ENCODE results near the gene CCDC188.

Gene CCDC188

DNA sequence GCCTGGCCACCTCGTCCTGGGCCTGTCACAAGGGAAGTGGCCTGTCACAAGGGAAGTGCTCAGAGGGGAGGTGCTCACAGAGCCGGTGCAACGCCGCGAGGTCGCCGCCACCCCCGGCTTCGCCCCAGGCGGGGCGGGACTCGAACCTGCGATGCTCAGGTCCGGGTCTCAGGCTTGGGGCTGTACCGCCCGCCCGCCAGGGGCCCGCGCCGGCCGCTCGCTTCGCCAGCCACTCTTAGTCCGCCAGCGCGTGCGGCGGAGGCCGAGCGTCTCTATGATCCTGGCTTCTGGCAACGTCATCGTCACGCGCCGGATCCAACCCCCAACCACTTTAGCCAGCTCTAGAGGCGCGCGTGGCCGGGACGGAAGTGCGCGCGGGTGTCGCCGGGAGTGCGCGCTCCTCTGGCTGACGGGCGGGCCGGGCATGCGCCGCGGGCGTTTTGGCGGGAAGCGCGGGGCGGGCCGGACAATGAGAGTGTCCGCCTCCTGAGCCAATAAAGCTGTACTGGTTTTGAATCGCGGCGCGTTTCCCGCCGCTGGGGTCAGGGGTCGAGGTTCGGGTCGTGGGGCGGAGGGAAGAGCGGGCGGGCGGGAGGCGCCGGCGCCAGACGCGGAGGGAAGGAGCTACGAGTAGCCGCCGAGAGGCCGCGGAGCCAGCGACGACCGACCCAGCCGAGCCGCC is 33.8 kb downstream of the CCDC188 start, which contains the start of gene TRMT2A:
Gene TRMT2A (minus strand): TSS at position 276 of the 682 bp plus-strand sequence. CDS start 320 bp downstream, outside the sequence.
- peak within 1 kb of the TSS; percentile 73 for H3K4me2 ChIP-seq (ENCODE audit: insufficient read depth, low read length, poor library complexity, severe bottlenecking)
- peak within 1 kb of the TSS; percentile 54 for H3K27ac ChIP-seq (replicated peaks; ENCODE audit: low read length)
- H3K27me3 ChIP-seq (ENCODE audit: control insufficient read depth in 3 of 3, insufficient read depth in 3 of 3, low read depth in 1 of 3, low read length in 3 of 3), result no peaks in the 10 kb centered on the region
- H2BK12ac ChIP-seq (ENCODE audit: low read length), result peak within 1 kb of the TSS; percentile 63
- H2BK15ac ChIP-seq (ENCODE audit: low read length), result peak within 1 kb of the TSS; percentile 62
- DNase-seq (ENCODE audit: low spot score), result peak; percentile 99
- H3K79me1 ChIP-seq (ENCODE audit: low read depth, low read length), result peaks cover 42% of the 10 kb centered on the region
- peak within 1 kb of the TSS; percentile 91 to 97 for H3K4me3 ChIP-seq (ENCODE audit: low read length in 2 of 2)
- peak within 1 kb of the TSS; percentile 97 for H3K9ac ChIP-seq (ENCODE audit: low read depth, low read length, poor library complexity)
- no peak within 1 kb of the TSS for H2BK120ac ChIP-seq (ENCODE audit: low read depth, low read length)
- H4K91ac ChIP-seq (ENCODE audit: low read depth, low read length, poor library complexity), result peak within 1 kb of the TSS; percentile 87
- no peaks in the 10 kb centered on the region for H3K9me3 ChIP-seq (replicated peaks in 1 of 2; ENCODE audit: control insufficient read depth in 2 of 2, insufficient read depth in 1 of 2, low read depth in 1 of 2, low read length in 2 of 2)
- peak within 1 kb of the TSS; percentile 93 for H4K8ac ChIP-seq (ENCODE audit: low read depth, low read length)
- peaks cover 52 to 78% of the 10 kb centered on the region in 2 donors for H3K36me3 ChIP-seq (replicated peaks in 1 of 2; ENCODE audit: control insufficient read depth in 2 of 2, insufficient read depth in 2 of 2, low read length in 2 of 2)
- peaks cover 12 to 14% of the 10 kb centered on the region in 2 donors for H3K4me1 ChIP-seq (ENCODE audit: control insufficient read depth in 2 of 2, insufficient read depth in 1 of 2, low read depth in 1 of 2, low read length in 2 of 2)
- peak within 1 kb of the TSS; percentile 90 for H3K4ac ChIP-seq (ENCODE audit: low read length)
- peak within 1 kb of the TSS; percentile 96 for H2AFZ ChIP-seq (ENCODE audit: low read length)
- peak within 1 kb of the TSS; percentile 75 for H3K14ac ChIP-seq (ENCODE audit: low read length)
- H3K18ac ChIP-seq (ENCODE audit: low read length), result peak within 1 kb of the TSS; percentile 98
- no CpG with 5 or more reads among the region's 88 CpGs for WGBS, 2 donors (ENCODE audit: extremely low coverage in 2 of 2, insufficient read length in 2 of 2, insufficient replicate concordance in 1 of 2)
- H2AK5ac ChIP-seq (ENCODE audit: low read depth, low read length), result peak within 1 kb of the TSS; percentile 100
- H2BK5ac ChIP-seq (ENCODE audit: low read length), result peak within 1 kb of the TSS; percentile 19
- H3K23ac ChIP-seq (ENCODE audit: low read depth, low read length, poor library complexity), result peak within 1 kb of the TSS; percentile 100

GRCh38 chr22:20116376-20116950 is 34.4 kb downstream of the CCDC188 start:
- Histone ChIP-seq H3K9me3 (replicated peaks in 1 of 2; ENCODE audit: control insufficient read depth in 2 of 2, insufficient read depth in 1 of 2, low read depth in 1 of 2, low read length in 2 of 2) (no peaks in the 10 kb centered on the region), H3K27me3 (ENCODE audit: control insufficient read depth in 3 of 3, insufficient read depth in 3 of 3, low read depth in 1 of 3, low read length in 3 of 3) (no peaks in the 10 kb centered on the region), H3K9ac (ENCODE audit: low read depth, low read length, poor library complexity) (peak overlapping the region; percentile 97), H3K4me3 (ENCODE audit: low read length in 2 of 2) (peak overlapping the region; percentile 91 to 97), H2BK120ac (ENCODE audit: low read depth, low read length) (no peak overlapping the region), H4K8ac (ENCODE audit: low read depth, low read length) (peak overlapping the region; percentile 93), H4K91ac (ENCODE audit: low read depth, low read length, poor library complexity) (peak overlapping the region; percentile 87), H2AFZ (ENCODE audit: low read length) (peak overlapping the region; percentile 96), H3K23ac (ENCODE audit: low read depth, low read length, poor library complexity) (peak overlapping the region; percentile 100), H3K4me2 (ENCODE audit: insufficient read depth, low read length, poor library complexity, severe bottlenecking) (peak overlapping the region; percentile 71), H3K36me3 (replicated peaks in 1 of 2; ENCODE audit: control insufficient read depth in 2 of 2, insufficient read depth in 2 of 2, low read length in 2 of 2) (peaks cover 53 to 78% of the 10 kb centered on the region in 2 donors), H2BK5ac (ENCODE audit: low read length) (peak overlapping the region; percentile 19), H2BK12ac (ENCODE audit: low read length) (peak overlapping the region; percentile 63), H2AK5ac (ENCODE audit: low read depth, low read length) (peak overlapping the region; percentile 100), H3K14ac (ENCODE audit: low read length) (peak overlapping the region; percentile 75), H3K4ac (ENCODE audit: low read length) (no peak overlapping the region), H3K27ac (replicated peaks; ENCODE audit: low read length) (peak overlapping the region; percentile 54), H3K18ac (ENCODE audit: low read length) (peak overlapping the region; percentile 98), H3K79me1 (ENCODE audit: low read depth, low read length) (peaks cover 39% of the 10 kb centered on the region), H3K4me1 (ENCODE audit: control insufficient read depth in 2 of 2, insufficient read depth in 1 of 2, low read depth in 1 of 2, low read length in 2 of 2) (peaks cover 8 to 14% of the 10 kb centered on the region in 2 donors), H2BK15ac (ENCODE audit: low read length) (peak overlapping the region; percentile 62)
- no peak for DNase-seq (ENCODE audit: low spot score)
- no CpG with 5 or more reads among the region's 27 CpGs for WGBS, 2 donors (ENCODE audit: extremely low coverage in 2 of 2, insufficient read length in 2 of 2, insufficient replicate concordance in 1 of 2)

DNA sequence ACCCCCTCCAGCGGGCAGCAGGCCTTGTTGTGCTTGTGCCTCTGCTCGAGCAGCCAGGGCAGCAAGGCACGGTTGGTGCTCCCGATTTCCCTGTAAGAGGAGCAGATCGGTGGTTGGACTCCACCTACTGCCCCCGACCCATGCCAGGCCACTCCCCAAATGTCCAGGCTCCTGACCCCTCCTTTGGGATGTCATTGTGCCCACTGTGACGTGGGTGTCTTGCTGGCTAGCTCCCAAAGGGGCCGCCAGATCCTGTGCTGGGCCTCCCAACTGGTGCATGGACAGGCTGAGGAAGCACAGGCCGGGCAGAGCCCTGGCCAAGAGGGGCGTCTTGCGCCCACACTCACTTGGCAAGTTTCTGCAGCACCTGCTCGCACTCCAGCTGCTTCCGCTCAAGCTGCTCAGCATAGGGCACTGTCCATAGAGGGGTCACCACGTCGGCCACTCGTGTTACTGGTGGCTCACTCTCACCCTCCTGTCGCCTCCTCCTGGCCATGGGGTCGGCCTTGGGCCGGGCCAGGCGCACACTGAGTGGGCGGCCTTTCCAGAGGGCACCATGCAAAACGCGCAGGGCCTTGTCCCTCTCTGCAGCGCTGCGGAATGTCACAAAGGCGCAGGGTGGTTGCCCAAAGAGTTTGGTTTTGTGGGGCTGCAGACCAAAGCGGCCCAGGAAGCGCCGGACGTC is 35.0 kb downstream of the CCDC188 start, which contains the start of gene RANBP1:
Gene RANBP1 (plus strand): TSS at position 414 of the 685 bp plus-strand sequence. CDS start 81 bp downstream, at position 495.
- peaks cover 36% of the 10 kb centered on the region for H3K79me1 ChIP-seq (ENCODE audit: low read depth, low read length)
- H3K9me3 ChIP-seq (replicated peaks in 1 of 2; ENCODE audit: control insufficient read depth in 2 of 2, insufficient read depth in 1 of 2, low read depth in 1 of 2, low read length in 2 of 2), result no peaks in the 10 kb centered on the region
- H4K8ac ChIP-seq (ENCODE audit: low read depth, low read length), result peak within 1 kb of the TSS; percentile 93
- no peak within 1 kb of the TSS for H2BK120ac ChIP-seq (ENCODE audit: low read depth, low read length)
- peak within 1 kb of the TSS; percentile 100 for H2AK5ac ChIP-seq (ENCODE audit: low read depth, low read length)
- H3K4me1 ChIP-seq (ENCODE audit: control insufficient read depth in 2 of 2, insufficient read depth in 1 of 2, low read depth in 1 of 2, low read length in 2 of 2), result peaks cover 8 to 14% of the 10 kb centered on the region in 2 donors
- H3K14ac ChIP-seq (ENCODE audit: low read length), result peak within 1 kb of the TSS; percentile 75
- peaks cover 57 to 78% of the 10 kb centered on the region in 2 donors for H3K36me3 ChIP-seq (replicated peaks in 1 of 2; ENCODE audit: control insufficient read depth in 2 of 2, insufficient read depth in 2 of 2, low read length in 2 of 2)
- peak within 1 kb of the TSS; percentile 19 for H2BK5ac ChIP-seq (ENCODE audit: low read length)
- peak within 1 kb of the TSS; percentile 63 for H2BK12ac ChIP-seq (ENCODE audit: low read length)
- H3K27ac ChIP-seq (replicated peaks; ENCODE audit: low read length), result peak within 1 kb of the TSS; percentile 54
- no peaks in the 10 kb centered on the region for H3K27me3 ChIP-seq (ENCODE audit: control insufficient read depth in 3 of 3, insufficient read depth in 3 of 3, low read depth in 1 of 3, low read length in 3 of 3)
- peak within 1 kb of the TSS; percentile 97 for H3K9ac ChIP-seq (ENCODE audit: low read depth, low read length, poor library complexity)
- no peak within 1 kb of the TSS for H3K4ac ChIP-seq (ENCODE audit: low read length)
- no peak for DNase-seq (ENCODE audit: low spot score)
- peak within 1 kb of the TSS; percentile 100 for H3K23ac ChIP-seq (ENCODE audit: low read depth, low read length, poor library complexity)
- peak within 1 kb of the TSS; percentile 98 for H3K18ac ChIP-seq (ENCODE audit: low read length)
- H3K4me2 ChIP-seq (ENCODE audit: insufficient read depth, low read length, poor library complexity, severe bottlenecking), result peak within 1 kb of the TSS; percentile 71
- peak within 1 kb of the TSS; percentile 91 to 97 for H3K4me3 ChIP-seq (ENCODE audit: low read length in 2 of 2)
- WGBS, 2 donors (ENCODE audit: extremely low coverage in 2 of 2, insufficient read length in 2 of 2, insufficient replicate concordance in 1 of 2), result no CpG with 5 or more reads among the region's 30 CpGs
- peak within 1 kb of the TSS; percentile 87 for H4K91ac ChIP-seq (ENCODE audit: low read depth, low read length, poor library complexity)
- H2BK15ac ChIP-seq (ENCODE audit: low read length), result peak within 1 kb of the TSS; percentile 62
- peak within 1 kb of the TSS; percentile 96 for H2AFZ ChIP-seq (ENCODE audit: low read length)

All from neuronal stem cell (in vitro differentiated cells).